ENCODE results near the gene MOSPD3. TPM values are rescaled to one million over a fixed set of nuclear protein-coding genes. Genes with fewer than 3 reads are reported as not detected.

MOSPD3 gene
- total and polyA plus RNA-seq, 10 of the 15 experiments (the other 5 are each of a cell fraction or from before 2014, with no cell fraction given): 0.61 to 13.6 (median 4.1) TPM

DNA sequence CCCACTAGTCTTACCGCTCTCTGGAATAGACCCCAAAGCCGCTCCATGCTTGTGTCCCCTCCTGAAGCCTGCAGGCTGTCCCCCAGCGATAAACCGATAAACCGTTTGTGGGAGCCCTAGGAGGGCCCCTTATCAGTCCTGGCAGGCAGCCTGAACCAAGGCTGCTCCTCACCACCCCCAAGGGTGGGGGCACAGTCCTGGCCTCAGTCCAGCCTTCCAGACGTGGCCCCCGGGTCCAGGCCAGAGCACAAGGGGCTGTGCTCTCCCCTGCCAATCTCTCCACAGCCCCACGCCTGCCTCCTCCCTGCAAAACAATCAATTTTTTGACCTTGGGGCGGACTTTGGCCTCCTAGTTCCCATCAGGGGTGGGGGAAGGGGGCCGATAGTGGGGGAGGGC lies 29.1 kb downstream of the MOSPD3 start, which contains the start of gene TFR2:
TFR2 (minus strand) TSS at position 90 of the 397 bp plus-strand sequence; CDS start at position 47, 43 bp downstream.
- ATAC-seq (no peak), DNase-seq (ENCODE audit: low read depth, low spot score) (no peak), FAIRE-seq (no peak)
- ChIA-PET RAD21 (ENCODE audit: unreplicated experiment) (no interaction called here), CTCF (interaction anchor here (1.4 kb wide), 1 partner anchor 50 kb away, joined by 6 read pairs; no protein-coding TSS in a partner anchor), POLR2A (no interaction called here), SMC1A (ENCODE audit: uncharacterized antibody, unreplicated experiment) (no interaction called here)
- Histone ChIP-seq H3K9me3 (replicated peaks; ENCODE audit: control insufficient read depth, insufficient read depth, low read length) (no peaks in the 10 kb centered on the region), H3K36me3 (ENCODE audit: control insufficient read depth in 2 of 2, insufficient read depth in 2 of 2, low read length in 1 of 2) (no peaks in the 10 kb centered on the region), H3K27me3 (replicated peaks in 1 of 2; ENCODE audit: control insufficient read depth in 2 of 2, insufficient read depth in 2 of 2, low read length in 1 of 2) (no peaks in the 10 kb centered on the region; a peak in 2 of 4 replicates), H2AFZ (ENCODE audit: control insufficient read depth, low read depth, low read length) (no peak within 1 kb of the TSS; the same call in 1 of the 2 replicates), H3K27ac (ENCODE audit: control insufficient read depth, insufficient read depth) (no peak within 1 kb of the TSS), H4K20me1 (ENCODE audit: control insufficient read depth, insufficient read depth) (no peaks in the 10 kb centered on the region), H3K79me2 (ENCODE audit: control insufficient read depth, insufficient read depth, low read length) (no peaks in the 10 kb centered on the region), H3K4me1 (ENCODE audit: control insufficient read depth, insufficient read depth, low read length) (no peaks in the 10 kb centered on the region; the same call in 1 of the 2 replicates), H3K9ac (ENCODE audit: control insufficient read depth, insufficient read depth, low read length) (no peak within 1 kb of the TSS), H3K4me2 (ENCODE audit: control insufficient read depth, insufficient read depth) (no peak within 1 kb of the TSS), H3K4me3 (no peak within 1 kb of the TSS)
- no TSS peak for BruUV-seq (replicated peaks)
- TF ChIP-seq CUX1 (IDR thresholded peaks at IDR 0.05; ENCODE audit: insufficient replicate concordance, low read depth, low read length) (no peak), RAD51 (IDR thresholded peaks at IDR 0.05) (no peak), IRF4 (IDR thresholded peaks at IDR 0.05; ENCODE audit: low read depth, low read length) (no peak), HDGF (IDR thresholded peaks at IDR 0.05) (no peak), KDM1A (IDR thresholded peaks at IDR 0.05; ENCODE audit: borderline replicate concordance) (no peak), POLR2A (IDR thresholded peaks at IDR 0.05; ENCODE audit: low read depth, low read length) (no peak), NFXL1 (IDR thresholded peaks at IDR 0.05; ENCODE audit: borderline replicate concordance) (no peak), GABPA (IDR thresholded peaks at IDR 0.05; ENCODE audit: low read depth) (no peak), CBFB (IDR thresholded peaks at IDR 0.05; ENCODE audit: low read depth) (no peak)
- TF ChIP-seq, protein P1, sequence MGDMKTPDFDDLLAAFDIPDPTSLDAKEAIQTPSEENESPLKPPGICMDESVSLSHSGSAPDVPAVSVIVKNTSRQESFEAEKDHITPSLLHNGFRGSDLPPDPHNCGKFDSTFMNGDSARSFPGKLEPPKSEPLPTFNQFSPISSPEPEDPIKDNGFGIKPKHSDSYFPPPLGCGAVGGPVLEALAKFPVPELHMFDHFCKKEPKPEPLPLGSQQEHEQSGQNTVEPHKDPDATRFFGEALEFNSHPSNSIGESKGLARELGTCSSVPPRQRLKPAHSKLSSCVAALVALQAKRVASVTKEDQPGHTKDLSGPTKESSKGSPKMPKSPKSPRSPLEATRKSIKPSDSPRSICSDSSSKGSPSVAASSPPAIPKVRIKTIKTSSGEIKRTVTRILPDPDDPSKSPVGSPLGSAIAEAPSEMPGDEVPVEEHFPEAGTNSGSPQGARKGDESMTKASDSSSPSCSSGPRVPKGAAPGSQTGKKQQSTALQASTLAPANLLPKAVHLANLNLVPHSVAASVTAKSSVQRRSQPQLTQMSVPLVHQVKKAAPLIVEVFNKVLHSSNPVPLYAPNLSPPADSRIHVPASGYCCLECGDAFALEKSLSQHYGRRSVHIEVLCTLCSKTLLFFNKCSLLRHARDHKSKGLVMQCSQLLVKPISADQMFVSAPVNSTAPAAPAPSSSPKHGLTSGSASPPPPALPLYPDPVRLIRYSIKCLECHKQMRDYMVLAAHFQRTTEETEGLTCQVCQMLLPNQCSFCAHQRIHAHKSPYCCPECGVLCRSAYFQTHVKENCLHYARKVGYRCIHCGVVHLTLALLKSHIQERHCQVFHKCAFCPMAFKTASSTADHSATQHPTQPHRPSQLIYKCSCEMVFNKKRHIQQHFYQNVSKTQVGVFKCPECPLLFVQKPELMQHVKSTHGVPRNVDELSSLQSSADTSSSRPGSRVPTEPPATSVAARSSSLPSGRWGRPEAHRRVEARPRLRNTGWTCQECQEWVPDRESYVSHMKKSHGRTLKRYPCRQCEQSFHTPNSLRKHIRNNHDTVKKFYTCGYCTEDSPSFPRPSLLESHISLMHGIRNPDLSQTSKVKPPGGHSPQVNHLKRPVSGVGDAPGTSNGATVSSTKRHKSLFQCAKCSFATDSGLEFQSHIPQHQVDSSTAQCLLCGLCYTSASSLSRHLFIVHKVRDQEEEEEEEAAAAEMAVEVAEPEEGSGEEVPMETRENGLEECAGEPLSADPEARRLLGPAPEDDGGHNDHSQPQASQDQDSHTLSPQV (IDR thresholded peaks at IDR 0.05): no peak
- intact Hi-C loops (cut with micrococcal nuclease; ENCODE audit: unreplicated experiment): no loop called here
- WGBS (ENCODE audit: insufficient coverage, insufficient replicate concordance, low lambda C conversion rate, missing lambda C conversion rate): 34% methylated on average over 6 of the region's 10 CpGs
- in situ Hi-C loops (cut with MboI): no loop called here
